HG02840 (cell line): ENCODE results near the gene PRPH.
"Not testable (repeated sequence)": the region's sequence is repeated elsewhere in the genome, so short reads cannot be mapped to it uniquely, and the experiment has no call there.

ENCODE experiments used
- ATAC-seq: cut with Tn5 transposase; IDR thresholded peaks from one replicate; pipeline ENCODE4 v1.9.1; 2021; ENCODE audit warnings: mild to moderate bottlenecking, moderate library complexity, moderate number of reproducible peaks; ENCODE audit not compliant: unreplicated experiment, low FRiP score

The PRPH gene

DNA sequence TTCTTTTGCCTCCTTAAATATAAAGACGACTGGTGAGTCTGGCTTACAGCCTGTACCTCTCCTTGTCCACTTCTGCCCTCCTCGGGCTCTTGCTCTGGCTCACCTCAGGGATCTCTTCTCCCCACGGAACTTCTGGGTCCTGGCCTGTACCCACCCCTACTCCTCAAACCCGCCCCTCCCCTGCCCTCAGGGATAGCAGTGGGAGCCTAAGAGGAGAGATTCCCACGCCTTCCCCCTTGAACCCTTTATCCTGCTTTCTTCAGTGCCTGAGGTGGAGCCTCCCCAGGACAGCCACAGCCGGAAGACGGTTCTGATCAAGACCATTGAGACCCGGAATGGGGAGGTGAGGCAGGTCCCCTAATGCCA, 2.7 kb downstream of the PRPH start:
- no peak for ATAC-seq

DNA sequence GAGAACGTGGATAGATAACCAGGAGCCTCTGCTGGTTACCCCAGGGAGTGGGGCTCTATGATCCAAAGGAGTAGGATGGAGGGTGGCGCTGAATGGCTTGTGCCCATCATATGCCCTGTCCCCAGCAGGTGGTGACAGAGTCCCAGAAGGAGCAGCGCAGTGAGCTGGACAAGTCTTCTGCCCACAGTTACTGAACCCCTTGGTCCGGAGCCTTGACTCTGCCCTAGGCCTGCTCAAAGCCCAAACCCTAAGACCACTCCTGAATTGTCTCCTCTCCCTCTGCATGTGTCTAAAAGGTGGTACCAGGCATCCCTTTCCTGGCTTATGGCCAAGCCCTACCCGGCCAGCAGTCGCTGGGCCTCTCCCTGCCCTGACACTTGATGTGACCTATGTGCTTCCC, 3.2 kb downstream of the PRPH start:
- ATAC-seq, result no peak

DNA sequence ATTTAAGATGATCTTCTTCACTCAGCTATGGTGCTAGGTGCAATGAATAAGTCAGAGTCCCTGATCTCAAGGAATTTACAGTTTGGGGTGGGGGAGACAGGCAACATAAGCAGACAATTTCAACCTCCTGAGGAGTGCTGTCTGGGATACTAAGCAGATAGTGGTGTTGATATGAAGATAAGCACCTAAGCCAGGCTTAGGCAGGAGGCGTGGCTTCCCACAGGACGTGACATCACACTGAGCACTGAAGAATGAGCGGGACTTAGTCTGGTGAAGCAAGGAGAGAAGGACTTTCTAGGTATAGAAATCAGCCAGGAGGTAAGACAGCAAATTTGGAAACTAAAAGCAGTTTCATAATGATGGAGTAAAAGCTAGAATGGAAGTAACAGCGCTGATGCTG, 6.8 kb downstream of the PRPH start:
- ATAC-seq, result no peak

DNA sequence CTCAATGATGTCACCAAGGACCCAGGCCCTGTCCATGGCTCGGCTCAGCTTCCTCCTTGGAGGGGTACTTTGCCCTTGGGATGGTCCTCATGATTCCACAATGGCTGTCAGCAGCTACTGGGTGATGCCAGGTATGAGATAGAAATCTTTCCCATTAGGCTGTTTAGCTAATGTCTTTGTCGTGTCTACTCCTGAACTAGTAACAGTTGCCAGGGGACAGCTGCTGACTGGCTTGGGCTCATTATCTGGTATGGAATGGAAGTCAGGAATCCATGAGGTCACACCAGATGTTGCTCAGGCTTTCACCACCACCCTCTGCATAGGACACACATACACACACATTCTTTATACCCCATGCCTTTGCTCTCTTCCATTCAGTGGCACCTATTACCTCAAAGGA, 9.2 kb downstream of the PRPH start:
- no peak for ATAC-seq

DNA sequence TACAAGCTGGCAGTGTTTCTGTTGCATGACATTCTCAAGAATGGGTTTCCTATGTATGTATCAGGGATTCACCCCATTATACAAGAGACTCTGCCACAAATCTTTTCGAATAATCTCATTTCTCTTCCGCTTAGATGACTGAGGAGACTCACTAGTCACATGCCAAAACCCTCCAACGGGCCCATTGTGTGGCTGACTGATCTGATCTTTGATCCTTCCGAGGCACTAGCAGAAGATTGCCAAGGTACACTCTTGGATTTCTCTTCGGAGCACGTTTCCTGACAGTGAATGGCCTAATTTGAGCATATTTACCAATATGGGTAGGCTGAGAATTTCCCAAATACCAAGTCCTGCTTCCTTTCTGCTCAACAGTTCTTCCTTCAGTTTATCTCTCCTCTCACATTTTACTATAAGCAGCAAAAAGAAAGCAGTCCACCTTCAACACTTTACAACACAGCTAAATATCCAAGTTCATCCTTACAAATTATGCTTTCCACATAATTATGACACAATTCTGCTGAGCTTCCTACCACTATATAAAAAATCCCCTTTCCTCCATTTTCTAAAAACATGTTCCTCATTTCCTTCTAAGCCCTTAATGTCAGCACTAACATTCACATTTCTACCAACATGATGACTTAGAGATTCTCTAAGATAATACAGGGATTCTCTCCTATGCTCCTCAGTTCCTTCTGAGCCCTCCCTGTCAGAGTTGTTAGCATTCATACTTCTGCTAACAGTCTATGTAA, 11.0 kb downstream of the PRPH start:
- no peak for ATAC-seq

DNA sequence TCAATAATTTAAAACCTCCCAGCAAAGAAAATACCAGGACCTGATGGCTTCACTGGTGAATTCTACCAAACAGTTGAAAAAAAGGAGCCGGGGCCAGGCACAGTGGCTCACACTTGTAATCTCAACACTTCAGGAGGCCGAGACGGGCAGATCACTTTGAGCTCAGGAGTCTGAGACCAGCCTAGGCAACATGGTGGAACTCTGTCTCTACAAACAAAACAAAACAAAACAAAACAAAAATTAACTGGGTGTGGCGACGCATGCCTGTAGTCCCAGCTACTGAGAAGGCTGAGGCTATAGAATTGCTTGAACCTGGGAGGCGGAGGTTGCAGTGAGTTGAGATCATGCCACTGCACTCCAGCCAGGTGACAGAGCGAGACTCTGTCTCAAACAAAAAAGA, 14.4 kb downstream of the PRPH start:
- ATAC-seq, result no peak

DNA sequence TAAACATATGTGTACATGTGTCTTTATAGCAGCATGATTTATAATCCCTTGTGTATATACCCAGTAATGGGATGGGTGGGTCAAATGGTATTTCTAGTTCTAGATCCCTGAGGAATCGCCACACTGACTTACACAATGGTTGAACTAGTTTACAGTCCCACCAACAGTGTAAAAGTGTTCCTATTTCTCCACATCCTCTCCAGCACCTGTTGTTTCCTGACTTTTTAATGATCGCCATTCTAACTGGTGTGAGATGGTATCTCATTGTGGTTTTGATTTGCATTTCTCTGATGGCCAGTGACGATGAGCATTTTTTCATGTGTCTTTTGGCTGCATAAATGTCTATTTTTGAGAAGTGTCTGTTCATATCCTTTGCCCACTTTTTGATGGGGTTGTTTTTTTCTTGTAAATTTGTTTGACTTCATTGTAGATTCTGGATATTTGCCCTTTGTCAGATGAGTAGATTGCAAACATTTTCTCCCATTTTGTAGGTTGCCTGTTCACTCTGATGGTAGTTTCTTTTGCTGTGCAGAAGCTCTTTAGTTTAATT, 15.6 kb downstream of the PRPH start:
- not testable (repeated sequence) for ATAC-seq

DNA sequence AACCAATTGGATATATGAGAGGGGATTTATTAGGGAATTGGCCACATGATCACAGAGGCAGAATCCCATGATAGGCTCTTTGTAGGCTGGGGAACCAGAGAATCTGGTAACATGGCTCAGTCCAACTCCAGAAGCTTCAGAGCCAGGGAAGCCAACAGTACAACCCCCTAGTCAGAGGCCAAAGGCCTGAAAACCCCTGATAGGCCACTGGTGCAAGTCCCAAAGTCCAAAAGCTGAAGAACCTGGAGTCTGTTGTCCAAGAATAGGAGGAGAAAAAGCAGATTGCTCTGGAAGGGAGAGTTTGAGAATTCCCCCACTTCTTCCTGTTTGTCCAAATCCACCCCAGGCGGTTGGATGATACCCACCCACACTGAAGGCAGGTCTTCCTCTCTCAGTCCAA, 19.9 kb downstream of the PRPH start:
- no peak for ATAC-seq

DNA sequence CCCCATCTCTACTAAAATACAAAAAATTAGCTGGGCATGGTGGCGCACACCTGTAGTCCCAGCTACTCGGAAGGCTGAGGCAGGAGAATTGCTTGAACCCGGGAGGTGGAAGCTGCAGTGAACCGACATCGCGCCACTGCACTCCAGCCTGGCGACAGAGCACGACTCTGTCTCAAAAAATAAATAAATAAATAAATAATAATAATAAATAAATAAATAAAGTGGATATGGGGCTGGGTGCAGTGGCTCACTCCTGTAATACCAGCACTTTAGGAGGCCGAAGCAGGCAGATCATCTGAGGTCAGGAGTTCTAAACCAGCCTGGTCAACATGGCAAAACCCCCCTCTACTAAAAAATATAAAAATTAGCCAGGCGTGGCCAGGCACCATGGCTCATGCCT, 22.2 kb downstream of the PRPH start:
- not testable (repeated sequence) for ATAC-seq

DNA sequence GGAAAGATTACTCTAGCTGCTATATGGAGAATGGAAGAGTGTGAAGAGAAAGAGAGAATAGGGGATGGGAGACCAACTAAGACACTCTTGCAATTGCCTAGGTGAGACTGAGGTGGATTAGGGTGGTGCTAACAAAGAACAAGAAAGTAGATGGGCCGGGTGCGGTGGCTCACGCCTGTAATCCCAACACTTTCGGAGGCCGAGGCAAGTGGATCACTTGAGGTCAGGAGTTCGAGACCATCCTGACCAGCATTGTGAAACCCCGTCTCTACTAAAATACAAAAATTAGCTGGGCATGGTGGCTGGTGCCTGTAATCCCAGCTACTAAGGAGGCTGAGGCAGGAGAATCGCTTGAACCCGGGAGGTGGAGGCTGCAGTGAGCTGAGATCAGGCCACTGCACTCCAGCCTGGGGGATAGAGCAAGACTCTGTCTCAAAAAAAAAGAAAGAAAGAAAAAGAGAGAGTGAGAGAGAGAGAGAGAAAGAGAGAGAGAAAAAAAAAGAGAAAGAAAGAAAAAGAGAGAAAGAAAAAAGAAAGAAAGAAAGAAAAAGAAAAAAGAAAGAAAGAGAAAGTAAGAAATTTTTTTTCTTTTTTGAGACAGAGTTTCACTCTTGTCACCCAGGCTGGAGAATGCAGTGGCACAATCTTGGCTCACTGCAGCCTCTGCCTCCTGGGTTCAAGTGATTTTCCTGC, 25.6 kb downstream of the PRPH start:
- not testable (repeated sequence) for ATAC-seq

DNA sequence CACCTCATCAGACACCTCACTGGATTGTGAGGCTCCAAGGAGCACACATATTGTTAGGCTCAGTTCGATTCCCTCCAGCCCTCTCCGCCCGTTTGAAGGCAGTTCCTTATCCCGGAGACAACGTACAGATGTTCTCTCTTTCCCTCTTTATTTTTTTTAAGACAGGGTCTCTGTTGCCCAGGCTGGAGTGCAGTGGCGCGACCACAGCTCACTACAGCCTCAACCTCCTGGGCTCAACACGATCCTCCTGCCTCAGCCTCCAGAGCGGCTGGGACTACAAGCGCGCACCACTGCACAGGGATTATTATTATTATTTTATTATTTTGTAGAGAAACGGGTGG, 27.4 kb downstream of the PRPH start:
- no peak for ATAC-seq

DNA sequence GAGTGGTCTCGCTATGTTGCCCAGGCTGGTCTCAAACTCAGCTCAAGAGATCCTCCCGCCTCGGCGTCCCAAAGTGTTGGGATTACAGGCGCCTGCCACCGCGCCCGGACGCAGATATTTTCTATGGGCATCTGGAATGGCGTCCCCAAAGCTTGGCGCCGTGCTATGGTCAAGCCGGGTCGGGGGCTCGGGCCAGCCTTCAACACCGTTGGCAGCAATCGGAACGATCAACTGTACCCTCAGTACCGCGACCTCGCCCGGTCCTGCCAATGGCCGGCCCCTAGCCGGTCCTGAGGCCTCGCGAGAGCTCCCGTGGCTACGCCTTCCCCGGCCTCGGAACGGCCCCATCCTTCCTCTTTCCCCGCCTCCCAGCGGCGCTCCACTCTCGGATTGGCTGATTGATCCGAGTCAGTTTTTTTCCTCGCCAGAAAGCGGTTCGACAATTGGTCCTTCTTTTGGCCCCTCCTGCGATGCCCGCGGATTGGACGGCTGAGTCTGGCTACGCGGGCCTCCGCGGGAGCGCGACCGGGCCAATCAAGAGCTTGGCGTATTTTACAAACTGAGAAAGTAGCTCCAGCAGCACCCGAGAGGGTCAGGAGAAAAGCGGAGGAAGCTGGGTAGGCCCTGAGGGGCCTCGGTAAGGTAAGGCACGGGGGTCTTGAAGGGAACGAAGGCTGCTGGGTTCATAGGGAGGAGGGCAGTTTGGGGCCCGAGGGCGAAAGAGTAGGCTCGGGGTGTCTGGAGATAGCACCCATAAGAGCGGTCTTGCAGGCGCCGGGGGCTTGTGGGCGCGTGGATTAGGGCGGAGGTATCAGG, 28.0 kb downstream of the PRPH start, which contains the start of gene TROAP:
Gene TROAP, plus strand, starts transcription at position 548 of the 816 bp plus-strand sequence. CDS start 354 bp downstream, outside the sequence.
- ATAC-seq, result peak; percentile 97

DNA sequence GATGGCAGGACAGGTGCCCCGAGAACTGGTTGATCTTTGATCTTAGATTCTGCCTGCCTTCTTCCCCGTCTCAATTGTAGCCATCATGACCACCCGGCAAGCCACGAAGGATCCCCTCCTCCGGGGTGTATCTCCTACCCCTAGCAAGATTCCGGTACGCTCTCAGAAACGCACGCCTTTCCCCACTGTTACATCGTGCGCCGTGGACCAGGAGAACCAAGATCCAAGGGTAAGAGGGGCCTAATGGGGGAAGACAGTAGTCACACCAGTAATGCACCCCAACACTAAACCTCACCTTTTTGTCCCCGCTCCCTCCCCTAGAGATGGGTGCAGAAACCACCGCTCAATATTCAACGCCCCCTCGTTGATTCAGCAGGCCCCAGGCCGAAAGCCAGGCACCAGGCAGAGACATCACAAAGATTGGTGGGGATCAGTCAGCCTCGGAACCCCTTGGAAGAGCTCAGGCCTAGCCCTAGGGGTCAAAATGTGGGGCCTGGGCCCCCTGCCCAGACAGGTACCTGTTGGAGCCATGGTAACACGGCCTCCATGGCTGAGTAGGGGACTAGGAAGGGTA, 28.7 kb downstream of the PRPH start:
- no peak for ATAC-seq

DNA sequence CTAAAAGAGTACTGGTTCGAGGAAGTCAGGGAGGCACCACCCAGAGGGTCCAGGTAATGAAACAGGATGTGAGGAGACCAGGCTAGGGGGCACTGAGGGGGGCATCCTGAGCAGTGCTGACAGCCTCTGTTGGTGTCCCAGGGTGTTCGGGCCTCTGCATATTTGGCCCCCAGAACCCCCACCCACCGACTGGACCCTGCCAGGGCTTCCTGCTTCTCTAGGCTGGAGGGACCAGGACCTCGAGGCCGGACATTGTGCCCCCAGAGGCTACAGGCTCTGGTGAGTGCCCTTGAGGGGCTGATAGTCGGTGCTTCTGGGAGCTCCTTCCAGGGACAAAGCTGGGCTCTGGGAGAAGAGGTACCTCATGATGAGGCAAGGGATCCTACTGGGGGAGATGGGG, 30.7 kb downstream of the PRPH start:
- ATAC-seq, result no peak

DNA sequence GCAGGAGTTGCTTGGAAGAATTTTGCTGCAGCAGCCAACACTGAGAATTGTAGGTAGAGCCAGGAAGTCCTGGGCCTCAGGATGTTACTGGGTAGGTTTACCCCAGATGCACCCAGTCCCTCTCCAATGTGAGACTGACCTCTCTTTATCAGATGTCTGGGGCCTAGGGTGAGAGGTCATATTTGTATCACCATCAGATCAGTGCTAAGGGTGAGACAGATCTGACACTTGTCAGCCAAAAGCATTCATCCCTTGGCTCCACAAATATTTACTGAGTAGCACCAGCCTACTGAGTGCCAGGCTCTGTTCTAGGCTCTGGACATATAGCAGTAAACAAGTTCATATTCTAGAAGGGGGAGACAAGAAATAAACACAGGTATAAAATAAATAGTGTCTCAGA, 32.4 kb downstream of the PRPH start:
- ATAC-seq, result no peak

DNA sequence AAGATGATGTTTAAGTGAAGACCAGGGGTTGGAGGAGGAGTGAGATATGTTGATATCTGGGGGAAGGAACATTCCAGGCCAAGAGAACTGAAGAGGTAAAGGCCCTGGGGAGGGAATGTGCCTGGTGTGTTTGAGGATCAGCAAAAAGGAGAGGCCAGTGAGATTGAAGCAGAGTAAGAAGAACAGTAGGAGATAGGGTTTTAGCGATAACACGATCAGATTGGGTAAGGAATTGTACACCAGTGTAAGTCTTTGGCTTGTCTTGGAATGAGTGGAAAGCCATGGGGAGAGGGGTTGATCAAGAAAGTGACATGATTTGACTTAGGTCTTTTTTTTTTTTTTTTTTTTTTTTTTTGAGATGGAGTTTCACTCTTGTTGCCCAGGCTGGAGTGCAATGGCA, 32.9 kb downstream of the PRPH start:
- ATAC-seq, result no peak

DNA sequence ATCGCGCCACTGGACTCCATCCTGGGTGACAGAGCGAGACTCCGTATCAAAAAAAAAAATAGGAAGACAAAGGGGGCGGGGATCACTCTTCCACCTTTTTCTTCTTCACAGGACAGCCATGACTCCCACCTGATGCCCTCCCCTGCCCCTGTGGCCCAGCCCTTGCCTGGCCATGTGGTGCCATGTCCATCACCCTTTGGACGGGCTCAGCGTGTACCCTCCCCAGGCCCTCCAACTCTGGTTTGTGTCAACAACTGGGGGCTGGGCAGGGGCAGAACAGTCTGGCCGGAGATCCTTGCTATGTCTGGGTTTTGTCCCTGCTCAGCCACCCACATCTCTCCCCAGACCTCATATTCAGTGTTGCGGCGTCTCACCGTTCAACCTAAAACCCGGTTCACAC, 33.9 kb downstream of the PRPH start:
- no peak for ATAC-seq

DNA sequence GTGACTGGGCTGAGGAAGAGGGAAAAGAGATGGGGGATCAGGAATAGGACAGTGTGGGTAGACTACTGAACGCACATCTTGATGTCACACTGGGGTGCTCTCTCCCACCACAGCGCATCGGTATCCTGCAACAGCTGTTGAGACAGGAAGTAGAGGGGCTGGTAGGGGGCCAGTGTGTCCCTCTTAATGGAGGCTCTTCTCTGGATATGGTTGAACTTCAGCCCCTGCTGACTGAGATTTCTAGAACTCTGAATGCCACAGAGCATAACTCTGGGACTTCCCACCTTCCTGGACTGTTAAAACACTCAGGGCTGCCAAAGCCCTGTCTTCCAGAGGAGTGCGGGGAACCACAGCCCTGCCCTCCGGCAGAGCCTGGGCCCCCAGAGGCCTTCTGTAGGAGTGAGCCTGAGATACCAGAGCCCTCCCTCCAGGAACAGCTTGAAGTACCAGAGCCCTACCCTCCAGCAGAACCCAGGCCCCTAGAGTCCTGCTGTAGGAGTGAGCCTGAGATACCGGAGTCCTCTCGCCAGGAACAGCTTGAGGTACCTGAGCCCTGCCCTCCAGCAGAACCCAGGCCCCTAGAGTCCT, 35.2 kb downstream of the PRPH start:
- no peak for ATAC-seq

DNA sequence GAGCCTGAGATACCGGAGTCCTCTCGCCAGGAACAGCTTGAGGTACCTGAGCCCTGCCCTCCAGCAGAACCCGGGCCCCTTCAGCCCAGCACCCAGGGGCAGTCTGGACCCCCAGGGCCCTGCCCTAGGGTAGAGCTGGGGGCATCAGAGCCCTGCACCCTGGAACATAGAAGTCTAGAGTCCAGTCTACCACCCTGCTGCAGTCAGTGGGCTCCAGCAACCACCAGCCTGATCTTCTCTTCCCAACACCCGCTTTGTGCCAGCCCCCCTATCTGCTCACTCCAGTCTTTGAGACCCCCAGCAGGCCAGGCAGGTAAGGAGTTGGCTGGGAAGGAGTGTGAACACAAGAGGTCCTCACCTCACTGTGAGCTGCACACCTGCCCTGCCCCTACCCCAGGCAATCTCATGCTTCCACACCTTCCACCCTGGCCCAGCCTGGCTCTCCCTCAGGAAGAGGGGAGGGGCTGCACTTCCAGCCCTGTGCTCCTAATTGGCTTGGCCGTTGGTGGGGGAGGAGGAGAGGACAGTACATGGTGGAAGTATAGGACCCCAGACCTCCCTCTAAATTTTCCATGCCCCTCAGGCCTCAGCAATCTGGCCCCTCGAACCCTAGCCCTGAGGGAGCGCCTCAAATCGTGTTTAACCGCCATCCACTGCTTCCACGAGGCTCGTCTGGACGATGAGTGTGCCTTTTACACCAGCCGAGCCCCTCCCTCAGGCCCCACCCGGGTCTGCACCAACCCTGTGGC, 35.9 kb downstream of the PRPH start:
- no peak for ATAC-seq
